Activated CD8-positive, alpha-beta memory T cell treated with anti-CD3 and anti-CD28 coated beads for 24 hours (primary cell): ENCODE results near the gene IRF3.
A peak's percentile ranks its signal among the peaks of the same experiment; 100 is the strongest.
"Not testable (repeated sequence)": the region's sequence is repeated elsewhere in the genome, so short reads cannot be mapped to it uniquely, and the experiment has no call there.

ENCODE experiments used
- DNase-seq: peaks from one replicate; pipeline ENCODE4 v3.0.0-alpha.2; 2020

IRF3 gene

DNA sequence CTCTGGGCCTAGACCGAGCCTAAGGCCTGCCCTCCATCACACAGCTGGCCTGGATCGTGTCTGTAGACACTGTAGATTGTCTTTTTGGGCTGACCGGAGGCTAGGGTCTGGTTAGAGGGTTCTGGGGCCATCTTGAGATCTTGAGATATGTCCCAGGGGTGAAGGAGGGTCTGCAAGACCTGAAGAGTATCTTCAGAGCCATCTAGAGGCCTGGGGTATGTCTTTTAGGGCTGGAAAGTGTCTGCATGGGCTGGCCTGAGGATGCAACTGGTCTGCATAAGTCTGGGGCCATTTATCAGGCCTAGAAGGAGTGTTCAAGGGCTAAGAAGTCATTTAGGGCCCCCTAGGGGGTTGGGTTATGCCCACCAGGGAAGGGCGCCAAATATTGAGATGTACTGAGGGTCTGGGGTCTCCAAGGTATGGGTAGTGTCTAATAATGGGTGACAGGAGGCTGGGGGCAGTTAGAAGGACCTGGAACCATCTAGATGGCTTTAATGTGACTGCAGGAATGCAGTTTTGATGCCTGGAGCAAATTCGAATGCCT lies 23.1 kb downstream of the IRF3 start:
- DNase-seq: no peak

DNA sequence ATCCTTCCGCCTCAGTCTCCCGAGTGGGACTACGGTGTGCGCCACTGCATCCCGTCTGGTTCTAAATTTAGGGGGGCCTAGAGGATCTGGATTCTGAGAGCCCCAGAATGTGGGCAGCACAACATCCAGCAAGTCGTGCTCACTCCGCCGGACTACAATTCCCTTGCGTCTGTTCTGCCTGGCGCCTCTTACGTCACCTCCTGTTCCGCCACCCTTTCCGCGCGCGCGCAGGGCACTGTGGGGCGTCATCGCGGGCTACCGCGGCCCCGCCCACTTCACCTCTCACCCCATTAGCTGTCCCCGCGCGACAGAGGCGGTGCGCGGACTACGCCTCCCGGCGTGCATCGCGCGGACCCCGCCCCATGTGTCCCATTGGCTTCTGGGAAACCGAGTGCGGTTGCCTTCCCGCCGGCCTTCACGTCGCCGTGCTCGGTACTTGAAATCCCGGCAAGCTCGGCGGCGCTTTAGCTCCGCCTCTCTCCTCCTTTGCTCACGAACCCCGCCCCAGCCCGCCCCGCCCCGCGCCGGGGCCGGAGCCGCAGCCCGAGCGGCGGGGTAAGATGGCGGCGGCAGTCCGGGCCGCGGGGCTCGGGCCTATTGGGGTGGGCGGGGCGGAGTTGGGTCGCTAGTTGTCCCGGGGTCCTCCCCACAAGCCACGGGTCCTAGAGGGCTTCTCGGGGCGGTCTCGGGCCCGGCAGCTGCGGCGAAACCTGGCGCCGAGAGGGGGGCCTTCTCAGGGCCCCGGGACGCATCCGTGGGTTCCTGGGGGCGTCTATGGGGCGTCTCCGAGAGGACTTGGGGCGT lies 23.8 kb downstream of the IRF3 start, which contains the start of gene SCAF1:
SCAF1 (plus strand) TSS at position 522 of the 804 bp plus-strand sequence. CDS start 2,818 bp downstream, outside the sequence.
- DNase-seq: peak; percentile 98

DNA sequence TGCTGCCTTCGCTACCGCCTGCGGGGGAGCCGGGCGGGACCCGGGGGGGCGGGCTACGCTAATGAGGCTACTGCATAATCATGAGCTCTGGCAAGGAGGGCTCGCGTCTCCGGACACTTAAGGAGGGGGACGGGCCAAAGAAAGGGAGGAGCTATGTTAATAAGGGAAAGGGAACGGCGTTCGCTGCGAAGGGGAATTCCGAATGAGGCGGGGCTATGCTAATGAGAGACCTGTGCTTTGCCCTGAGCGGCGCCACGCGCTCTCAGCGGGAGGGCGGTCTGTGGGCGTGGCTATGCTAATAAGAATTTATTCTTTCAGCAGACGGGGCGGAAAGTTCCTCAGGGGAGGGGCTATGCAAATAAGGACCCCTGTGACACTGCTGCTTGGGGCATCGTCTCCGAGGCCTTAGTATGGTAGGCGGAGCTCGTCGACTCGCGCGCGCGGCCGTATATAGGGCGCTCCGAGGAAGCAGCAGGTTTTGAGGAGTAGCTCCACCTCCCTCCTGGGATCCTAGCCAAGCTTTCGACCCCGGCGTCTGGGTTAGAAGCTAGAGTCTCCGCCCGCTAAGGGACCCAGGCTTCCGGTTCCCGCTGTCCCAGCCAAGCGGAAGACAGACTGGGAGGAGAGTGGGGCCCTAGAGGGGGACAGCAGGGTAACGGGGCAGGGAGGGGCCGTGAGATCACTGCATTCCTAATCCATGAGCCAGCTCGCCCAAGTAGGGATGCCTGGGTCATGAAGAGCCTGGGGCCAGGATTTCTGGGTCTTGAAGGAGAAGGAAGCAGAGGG lies 25.4 kb downstream of the IRF3 start, which contains the start of gene RRAS:
RRAS (minus strand) TSS at position 31 of the 786 bp plus-strand sequence. CDS start 45 bp downstream, outside the sequence.
- peak; percentile 99 for DNase-seq

DNA sequence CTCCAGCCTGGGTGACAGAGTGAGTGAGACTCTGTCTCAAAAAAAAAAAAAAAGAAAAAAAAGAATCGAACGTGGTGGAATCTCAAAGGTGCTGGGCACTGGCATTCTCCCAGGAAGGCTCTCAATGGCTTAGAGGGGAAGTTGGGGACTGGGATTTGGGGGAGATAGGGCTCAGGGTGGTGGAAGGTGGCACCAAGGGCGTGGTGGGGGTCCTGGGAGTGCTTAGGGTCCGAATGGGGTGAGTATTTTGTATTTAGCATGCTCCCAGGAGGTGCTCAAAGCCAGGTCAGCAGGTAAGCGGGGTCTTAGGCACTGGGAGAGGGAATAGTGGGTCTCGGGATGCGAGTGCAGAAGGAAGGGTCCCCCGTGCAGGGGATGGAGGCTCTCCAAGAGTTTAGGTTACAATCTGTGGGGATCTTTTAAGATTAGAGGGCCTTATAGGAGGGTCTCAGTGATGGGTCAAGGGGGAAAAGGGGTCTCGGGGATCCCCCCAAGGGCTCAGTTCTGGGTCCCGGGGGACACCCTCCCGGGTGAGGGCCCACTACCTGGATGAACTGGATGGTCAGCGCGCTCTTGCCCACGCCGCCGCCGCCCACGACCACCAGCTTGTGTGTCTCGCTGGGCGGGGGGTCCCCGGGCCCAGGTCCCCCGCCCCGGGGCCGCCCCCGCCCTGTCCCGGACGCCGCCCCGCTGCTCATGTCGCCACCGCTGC lies 26.1 kb downstream of the IRF3 start:
- DNase-seq: no peak

DNA sequence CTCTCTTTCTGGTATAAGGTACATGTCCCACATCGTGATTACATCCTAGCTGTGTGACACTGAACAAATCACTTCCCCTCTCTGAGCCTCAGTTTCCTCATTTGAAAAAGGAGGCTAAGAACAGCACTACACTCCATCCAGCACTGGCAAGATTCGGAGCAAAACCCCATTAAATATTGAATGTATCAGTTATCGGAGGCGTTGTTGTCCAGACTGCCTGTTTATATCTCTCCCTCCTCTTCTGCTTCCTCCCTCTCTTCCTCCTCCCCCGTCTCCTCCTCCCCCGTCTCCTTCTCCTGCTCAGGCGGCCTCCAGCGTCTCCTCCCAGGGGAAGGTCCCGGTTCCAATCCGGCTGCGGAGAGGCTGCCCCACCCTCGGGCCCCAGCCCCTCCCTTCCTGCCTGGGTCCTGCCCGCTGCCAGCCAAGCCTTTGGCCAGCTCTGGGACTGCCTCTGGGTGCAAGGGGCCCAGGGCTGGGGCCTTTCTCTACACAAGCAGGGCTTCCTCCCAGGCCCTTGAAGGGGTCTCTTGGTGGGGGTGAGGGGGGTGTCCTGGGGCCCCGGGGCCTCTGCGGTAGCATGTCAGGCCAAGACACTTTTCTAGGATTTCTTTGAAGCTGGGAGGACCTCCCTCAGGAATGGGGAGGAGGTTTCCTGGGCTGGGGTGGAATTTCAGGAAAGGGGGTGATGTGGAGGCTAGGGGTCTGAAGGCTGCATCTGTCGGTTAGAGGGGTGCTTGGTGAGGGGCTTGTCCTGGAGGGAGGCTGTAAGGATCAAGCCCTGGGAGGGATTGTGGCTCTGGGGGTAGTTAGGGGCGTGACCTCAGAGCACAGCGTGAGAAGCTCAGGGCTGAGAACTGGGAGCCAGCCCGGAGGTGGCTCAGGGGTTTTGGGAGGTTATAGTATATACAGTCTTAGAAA lies 27.6 kb downstream of the IRF3 start:
- DNase-seq: no peak

DNA sequence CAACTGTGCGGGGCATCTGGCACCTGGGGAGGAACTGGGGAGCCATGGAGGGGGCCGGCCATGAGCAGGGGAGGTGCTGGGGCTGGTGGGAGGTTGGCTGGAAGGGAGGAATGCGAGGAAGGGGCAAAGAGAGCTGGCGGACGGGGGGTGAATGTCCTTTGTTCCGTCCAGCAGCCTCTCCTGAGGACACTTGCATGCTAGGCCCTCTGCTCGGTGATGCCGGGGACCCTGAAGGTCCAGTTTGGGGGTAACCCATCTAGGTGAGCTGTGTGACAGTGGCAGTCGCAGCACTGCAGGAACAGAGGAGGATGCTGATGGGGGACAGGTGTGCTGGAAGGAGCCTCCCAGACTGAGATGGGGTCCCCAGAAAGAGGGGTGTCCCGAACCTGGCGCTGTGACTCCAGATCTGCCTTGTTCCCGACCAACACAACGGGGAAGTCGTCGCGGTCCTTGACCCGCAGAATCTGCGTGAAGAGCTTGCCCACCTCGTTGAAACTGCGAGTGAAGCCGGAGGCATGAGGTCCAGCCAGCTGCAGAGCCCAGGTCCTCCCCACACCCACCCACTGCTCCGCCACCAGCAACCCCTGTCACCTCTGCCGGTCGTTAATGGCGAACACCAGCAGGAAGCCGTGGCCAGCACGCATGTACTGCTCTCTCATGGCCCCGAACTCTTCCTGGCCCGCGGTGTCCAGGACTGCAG lies 29.3 kb downstream of the IRF3 start:
- no peak for DNase-seq

DNA sequence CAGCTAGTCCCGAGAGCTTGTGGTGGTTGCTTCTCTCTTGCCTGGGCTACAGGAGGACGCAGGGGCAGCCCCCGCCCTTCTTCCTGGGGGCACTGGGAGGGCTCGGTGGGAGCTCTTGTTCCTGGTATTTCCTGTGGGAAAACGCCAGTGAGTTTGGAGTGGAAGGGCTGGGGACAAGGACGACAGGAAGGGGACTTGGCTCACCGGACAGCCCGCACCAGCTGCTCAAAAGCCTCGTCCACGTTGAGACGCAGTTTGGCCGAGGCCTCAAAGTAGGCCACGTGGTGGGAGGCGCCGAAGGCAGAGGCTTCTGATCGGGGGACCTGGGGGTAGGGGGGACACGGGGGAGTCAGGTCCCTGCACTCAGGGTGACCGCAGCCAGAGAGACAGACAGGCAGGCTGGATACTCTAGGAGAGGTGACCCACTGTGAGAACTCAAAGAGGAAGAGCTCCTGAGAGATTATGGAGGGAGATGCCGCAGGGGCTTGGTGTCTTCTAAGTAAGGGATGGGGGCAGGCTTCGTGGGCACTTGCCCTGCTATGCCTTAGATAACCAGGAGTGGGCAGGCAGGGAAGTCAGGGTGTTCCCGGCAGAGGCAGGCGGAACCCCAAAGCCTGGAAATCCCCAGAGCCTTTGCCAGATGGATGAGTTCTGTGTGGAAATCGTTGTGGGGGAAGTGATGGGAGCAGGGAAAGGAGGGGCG lies 30.0 kb downstream of the IRF3 start:
- DNase-seq: no peak

DNA sequence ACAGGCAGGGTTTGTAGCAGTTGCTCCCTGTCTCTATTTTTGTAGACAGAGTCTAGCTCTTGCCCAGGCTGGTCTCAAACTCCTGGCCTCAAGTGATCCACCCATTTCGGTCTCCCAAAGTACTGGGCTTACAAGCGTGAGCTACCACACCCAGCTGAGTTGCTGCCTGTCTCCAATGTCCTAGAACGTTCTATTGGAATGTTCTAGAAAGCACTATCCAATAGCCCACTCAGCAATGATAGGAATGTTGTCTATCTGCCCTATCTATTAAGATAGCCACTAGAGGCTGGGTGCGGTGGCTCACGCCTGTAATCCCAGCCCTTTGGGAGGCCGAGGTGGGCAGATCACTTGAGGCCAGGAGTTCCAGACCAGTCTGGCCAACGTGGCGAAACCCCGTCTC lies 32.4 kb downstream of the IRF3 start:
- not testable (repeated sequence) for DNase-seq

DNA sequence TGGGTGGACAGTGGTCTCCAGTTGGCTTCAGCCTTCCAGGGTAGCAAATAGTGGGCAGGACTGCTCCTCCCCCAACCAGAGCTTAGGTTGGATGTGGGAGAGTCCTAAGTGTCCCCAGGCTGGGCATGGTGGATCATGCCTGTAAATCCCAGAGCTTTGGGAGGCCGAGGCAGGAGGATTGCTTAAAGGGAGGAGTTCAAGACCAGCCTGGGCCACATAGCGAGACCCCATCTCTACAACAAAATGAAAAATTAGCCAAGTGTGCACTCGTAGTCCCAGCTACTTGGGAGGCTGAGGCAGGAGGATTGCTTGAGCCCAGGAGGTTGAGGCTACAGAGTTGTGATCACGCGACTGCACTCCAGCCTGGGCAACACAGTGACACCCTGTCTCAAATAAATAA lies 33.1 kb downstream of the IRF3 start:
- no peak for DNase-seq

DNA sequence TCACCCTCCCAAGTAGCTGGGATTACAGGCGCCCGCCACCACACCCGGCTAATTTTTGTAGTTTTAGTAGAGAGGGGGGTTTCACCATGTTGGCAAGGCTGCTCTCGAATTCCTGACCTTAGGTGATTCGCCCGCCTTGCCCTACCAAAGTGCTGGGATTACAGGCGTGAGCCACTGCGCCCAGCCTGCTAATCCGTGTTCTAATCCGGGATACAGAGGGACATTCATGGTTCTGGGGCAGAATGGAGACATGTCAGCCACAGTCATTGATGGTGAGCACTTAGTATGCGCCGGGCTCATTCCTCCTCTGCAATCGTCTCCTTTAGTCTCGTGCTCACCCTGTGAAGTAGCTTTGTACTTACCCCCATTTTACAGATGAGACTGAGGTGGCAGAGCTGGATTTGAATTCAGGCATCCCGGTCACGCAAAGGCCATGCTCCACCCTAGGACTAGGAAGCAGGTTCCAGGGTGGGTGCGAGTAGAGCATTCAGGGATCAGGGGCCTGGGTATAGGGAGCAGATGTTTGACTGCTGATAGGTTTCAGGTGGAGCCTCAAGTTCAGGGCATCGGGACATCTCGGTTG lies 34.0 kb downstream of the IRF3 start:
- DNase-seq: no peak

DNA sequence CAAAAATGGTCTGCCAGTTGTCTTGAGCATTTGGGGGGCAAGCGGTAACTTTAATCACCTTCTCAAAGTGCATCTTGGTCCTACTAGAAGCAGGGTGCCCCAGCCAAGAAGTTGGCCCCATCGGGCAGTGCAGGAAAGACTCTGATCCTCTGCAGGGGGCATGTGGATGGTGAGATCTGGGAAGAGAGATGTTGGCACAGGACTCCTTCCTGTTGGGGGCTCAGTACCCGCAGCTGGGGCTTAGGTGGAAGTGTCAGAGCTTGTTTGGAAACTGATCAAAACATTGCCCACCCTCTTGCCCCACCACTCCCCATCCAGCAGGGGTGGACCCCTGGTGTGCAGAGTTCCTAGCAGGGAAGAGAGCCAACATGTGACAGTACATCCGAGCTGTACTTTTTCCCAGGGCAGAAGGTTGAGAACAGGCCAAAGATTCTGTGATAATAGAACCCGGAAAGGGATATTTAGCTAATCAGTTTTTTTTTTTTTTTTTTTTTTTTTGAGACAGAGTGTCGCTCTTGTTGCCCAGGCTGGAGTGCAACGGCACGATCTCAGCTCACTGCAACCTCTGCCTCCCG lies 34.6 kb downstream of the IRF3 start:
- DNase-seq: no peak

DNA sequence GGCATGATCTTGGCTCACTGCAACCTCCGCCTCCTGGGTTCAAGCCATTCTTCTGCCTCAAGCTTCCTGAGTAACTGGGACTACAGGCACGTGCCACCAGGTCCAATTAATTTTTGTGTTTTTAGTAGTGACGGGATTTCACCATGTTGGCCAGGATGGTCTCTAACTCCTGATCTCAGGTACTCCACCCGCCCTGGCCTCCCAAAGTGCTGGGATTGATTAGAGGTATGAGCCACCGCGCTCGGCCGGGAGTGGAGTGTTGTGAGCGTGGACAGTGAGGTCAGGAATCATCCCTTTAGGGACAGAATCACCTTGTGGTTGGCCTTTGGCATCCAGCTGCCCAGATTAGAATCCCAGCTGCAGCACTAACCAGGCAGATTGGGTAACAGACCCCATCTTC lies 36.0 kb downstream of the IRF3 start:
- no peak for DNase-seq

DNA sequence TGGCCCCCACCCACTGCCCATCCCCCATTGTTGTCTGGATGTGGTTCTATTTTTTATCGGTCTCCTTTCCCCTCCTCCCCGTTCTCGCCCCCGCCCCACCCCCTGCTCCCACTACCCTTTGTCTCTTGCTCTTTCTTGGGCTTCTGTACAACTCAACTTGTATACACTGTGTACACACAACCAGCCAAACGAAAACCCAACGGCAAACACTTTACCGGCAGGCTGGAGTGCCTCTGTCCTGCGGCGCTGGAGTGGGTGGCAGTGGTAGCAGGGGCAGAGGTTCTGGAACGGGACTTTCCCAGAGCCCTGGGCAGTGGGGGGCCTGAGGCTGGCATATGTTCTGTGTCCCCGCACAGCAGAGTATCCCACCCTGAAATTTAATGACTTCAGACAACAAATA lies 39.4 kb downstream of the IRF3 start:
- no peak for DNase-seq

DNA sequence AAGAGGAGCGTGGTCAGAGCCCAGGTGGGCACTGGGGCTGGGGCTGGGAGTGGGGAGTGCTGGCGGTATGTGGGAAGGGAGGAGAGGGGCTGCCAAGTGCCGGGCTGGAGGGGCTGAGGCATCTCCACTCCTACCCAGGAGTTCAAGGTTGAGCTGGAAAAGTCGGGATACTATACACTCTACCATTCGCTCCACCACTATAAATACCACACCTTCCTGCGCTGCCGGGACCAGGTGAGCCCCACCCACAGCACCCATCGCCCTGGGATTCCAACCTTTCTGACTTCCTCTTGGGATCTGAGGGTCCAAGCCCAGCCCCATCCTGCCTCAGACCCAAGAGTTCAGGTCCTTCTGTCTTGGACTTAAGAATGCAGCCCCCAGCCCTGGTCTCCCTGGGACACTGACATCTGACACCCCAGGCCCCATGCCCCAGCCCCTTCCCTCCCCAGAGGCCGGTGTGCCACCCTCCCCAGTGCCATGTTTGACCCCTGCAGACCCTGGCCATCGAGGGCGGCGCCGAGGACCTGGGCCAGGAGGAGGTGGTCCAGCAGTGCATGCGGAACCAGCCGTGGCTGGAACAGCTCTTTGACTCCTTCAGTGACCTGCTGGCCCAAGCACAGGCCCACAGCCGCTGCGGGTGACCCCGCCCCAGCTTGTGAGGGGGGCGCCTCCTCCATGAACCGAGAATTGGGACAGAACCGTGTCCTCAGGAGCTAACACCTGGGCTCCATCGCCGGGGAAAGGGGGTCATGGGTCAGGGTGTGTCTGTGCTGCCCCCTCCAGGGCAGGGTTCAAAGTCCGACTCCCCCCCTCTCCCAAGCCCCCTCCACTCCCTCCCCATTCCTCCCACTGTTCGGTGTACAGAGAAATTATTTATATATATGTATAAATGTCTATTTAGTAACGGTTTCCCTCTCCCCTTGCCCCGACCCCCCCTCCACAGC lies 40.4 kb downstream of the IRF3 start:
- no peak for DNase-seq

DNA sequence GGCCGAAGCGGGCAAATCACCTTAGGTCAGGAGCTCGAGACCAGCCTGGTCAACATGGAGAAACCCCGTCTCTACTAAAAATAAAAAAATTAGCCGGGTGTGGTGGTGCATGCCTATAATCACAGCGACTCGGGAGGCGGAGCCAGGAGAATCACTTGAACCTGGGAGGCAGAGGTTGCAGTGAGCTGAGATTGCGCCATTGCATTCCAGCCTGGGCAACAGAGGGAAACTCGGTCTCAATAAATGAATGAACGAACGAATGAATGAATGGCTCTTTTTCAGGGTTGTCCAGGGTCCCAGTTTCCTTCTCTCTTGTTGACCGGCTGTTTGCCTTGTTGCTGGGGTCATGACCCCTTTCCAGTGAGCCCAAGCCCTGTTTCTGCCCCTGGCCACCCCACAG lies 47.8 kb downstream of the IRF3 start:
- DNase-seq: not testable (repeated sequence)

DNA sequence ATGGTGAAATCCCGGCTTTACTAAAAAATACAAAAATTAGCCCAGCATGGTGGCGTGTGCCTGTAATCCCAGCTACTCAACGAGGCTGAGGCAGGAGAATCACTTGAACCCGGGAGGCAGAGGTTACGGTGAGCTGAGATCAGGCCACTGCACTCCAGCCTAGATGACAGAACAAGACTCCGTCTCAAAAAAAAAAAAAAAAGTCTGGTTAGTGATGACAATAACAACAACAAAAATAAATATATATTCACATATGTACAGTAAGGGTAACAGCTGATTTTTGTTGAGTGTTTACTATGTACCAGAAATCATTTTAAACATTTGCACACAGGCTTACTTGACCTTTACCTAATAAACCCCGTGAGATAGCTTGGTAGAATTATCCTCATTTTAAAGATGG lies 48.7 kb downstream of the IRF3 start:
- no peak for DNase-seq

DNA sequence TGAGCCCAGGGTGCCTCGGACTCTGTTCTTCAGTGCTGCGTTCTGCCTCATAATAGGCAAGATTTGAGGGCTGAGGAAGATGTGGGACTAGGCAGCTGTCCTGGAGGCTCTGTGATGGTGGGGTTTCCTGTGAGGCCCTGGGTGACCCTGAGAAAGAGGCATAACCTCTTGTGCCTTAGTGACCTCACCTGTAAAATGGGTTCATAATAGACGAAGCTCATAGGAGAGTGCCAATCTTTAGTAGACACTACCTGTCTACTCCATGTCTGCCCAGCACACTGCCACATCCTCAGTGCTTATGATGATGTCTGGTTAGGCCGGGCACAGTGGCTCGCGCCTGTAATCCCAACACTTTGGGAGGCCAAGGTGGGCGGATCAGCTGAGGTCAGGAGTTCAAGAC lies 49.1 kb downstream of the IRF3 start:
- DNase-seq: no peak

DNA sequence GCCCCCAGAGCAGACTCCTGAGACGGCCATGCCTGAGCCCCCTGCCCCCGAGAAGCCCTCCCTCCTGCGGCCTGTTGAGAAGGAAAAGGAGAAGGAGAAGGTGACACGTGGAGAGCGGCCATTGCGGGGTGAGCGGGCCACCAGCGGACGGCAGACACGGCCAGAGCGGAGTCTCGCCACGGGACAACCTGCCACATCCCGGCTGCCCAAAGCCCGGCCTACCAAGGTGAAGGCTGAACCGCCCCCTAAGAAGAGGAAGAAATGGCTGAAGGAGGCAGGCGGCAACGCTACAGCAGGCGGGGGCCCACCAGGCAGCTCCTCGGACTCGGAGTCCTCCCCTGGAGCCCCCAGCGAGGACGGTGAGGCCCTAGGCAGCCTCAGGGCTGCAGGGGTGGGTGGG lies 49.8 kb downstream of the IRF3 start:
- no peak for DNase-seq
